IPS-20b (cell line): Measurements from ENCODE around the gene SPACA6.

Experiments
- H3K27ac ChIP-seq: one replicate; pipeline ENCODE4 v1.5.1; 2013; ENCODE audit warnings: low read length
- H3K27me3 ChIP-seq: 2 replicates; pipeline ENCODE4 v1.6.1; 2013; ENCODE audit warnings: mild to moderate bottlenecking, low read length, inconsistent platforms; ENCODE audit not compliant: insufficient read depth
- H3K36me3 ChIP-seq: 2 replicates; pipeline ENCODE4 v1.6.1; 2013; ENCODE audit warnings: low read depth, mild to moderate bottlenecking, inconsistent platforms, low read length, moderate library complexity; ENCODE audit not compliant: insufficient read depth
- H3K4me1 ChIP-seq: 2 replicates; pipeline ENCODE4 v1.6.1; 2013; ENCODE audit warnings: mild to moderate bottlenecking, control low read depth, inconsistent platforms, low read length, moderate library complexity; ENCODE audit not compliant: insufficient read depth
- H3K4me3 ChIP-seq: 2 replicates; pipeline ENCODE4 v1.5.1; 2013; ENCODE audit warnings: mild to moderate bottlenecking, low read length, inconsistent platforms
- H3K9ac ChIP-seq: 2 replicates; pipeline ENCODE4 v1.6.1; 2013; ENCODE audit warnings: low read depth, mild to moderate bottlenecking, inconsistent platforms, low read length, moderate library complexity
- H3K9me3 ChIP-seq: 2 replicates; pipeline ENCODE4 v1.6.1; 2013; ENCODE audit warnings: mild to moderate bottlenecking, low read depth, low read length, inconsistent platforms; ENCODE audit not compliant: insufficient read depth

SPACA6 gene

GRCh38 chr19:51698296-51698695 is 5.2 kb downstream of the SPACA6 start:
- Histone ChIP-seq H3K9me3 (no peaks in the 10 kb centered on the region), H3K27me3 (peaks cover 4% of the 10 kb centered on the region; the same call in 1 of the 2 replicates), H3K4me3 (no peak overlapping the region), H3K27ac (no peak overlapping the region), H3K9ac (no peak overlapping the region), H3K4me1 (peaks cover 8% of the 10 kb centered on the region; the same call in 1 of the 2 replicates), H3K36me3 (peaks cover 12% of the 10 kb centered on the region)

- no peak overlapping the region for H3K9ac ChIP-seq
- no peak overlapping the region for H3K27ac ChIP-seq
- no peak overlapping the region for H3K4me3 ChIP-seq
- H3K27me3 ChIP-seq = peaks cover 7% of the 10 kb centered on the region; the same call in 1 of the 2 replicates
- H3K9me3 ChIP-seq = no peaks in the 10 kb centered on the region
- H3K4me1 ChIP-seq = peaks cover 8% of the 10 kb centered on the region; the same call in 1 of the 2 replicates
- H3K36me3 ChIP-seq = peaks cover 10% of the 10 kb centered on the region
Observed at GRCh38 chr19:51699170-51699569, 6.0 kb downstream of the SPACA6 start.

- Histone ChIP-seq H3K27me3 (peaks cover 7% of the 10 kb centered on the region; the same call in 1 of the 2 replicates), H3K4me1 (peaks cover 8% of the 10 kb centered on the region; the same call in 1 of the 2 replicates), H3K9me3 (no peaks in the 10 kb centered on the region), H3K4me3 (peak overlapping the region; percentile 82; the same call in 1 of the 2 replicates), H3K36me3 (peaks cover 18% of the 10 kb centered on the region), H3K9ac (peak overlapping the region; percentile 43; the same call in 1 of the 2 replicates), H3K27ac (peak overlapping the region; percentile 49)
Observed at GRCh38 chr19:51701468-51702100, 8.5 kb downstream of the SPACA6 start.

- H3K27me3 ChIP-seq = peaks cover 7% of the 10 kb centered on the region; the same call in 1 of the 2 replicates
- H3K36me3 ChIP-seq = peaks cover 18% of the 10 kb centered on the region
- peak overlapping the region; percentile 49 for H3K27ac ChIP-seq
- H3K4me1 ChIP-seq = peaks cover 8% of the 10 kb centered on the region; the same call in 1 of the 2 replicates
- no peaks in the 10 kb centered on the region for H3K9me3 ChIP-seq
- peak overlapping the region; percentile 82 for H3K4me3 ChIP-seq
- peak overlapping the region; percentile 47; the same call in 1 of the 2 replicates for H3K9ac ChIP-seq
Observed at GRCh38 chr19:51702103-51702824, 9.1 kb downstream of the SPACA6 start.

- Histone ChIP-seq H3K9me3 (no peaks in the 10 kb centered on the region), H3K27ac (no peak overlapping the region), H3K27me3 (peaks cover 7% of the 10 kb centered on the region; the same call in 1 of the 2 replicates), H3K9ac (peak overlapping the region; percentile 47; the same call in 1 of the 2 replicates), H3K36me3 (peaks cover 13% of the 10 kb centered on the region), H3K4me3 (peak overlapping the region; percentile 82), H3K4me1 (peaks cover 8% of the 10 kb centered on the region; the same call in 1 of the 2 replicates)
Observed at GRCh38 chr19:51702825-51703574, 9.9 kb downstream of the SPACA6 start.

GRCh38 chr19:51703575-51704515 is 10.7 kb downstream of the SPACA6 start:
- Histone ChIP-seq H3K27ac (no peak overlapping the region), H3K27me3 (peaks cover 7% of the 10 kb centered on the region; the same call in 1 of the 2 replicates)

GRCh38 chr19:51704626-51705025 is 11.5 kb downstream of the SPACA6 start:
- peaks cover 8% of the 10 kb centered on the region; the same call in 1 of the 2 replicates for H3K4me1 ChIP-seq
- peaks cover 13% of the 10 kb centered on the region for H3K36me3 ChIP-seq
- peaks cover 8% of the 10 kb centered on the region; the same call in 1 of the 2 replicates for H3K27me3 ChIP-seq
- H3K9me3 ChIP-seq = no peaks in the 10 kb centered on the region
- H3K4me3 ChIP-seq = peak overlapping the region; percentile 82
- peak overlapping the region; percentile 89; the same call in 1 of the 2 replicates for H3K9ac ChIP-seq
- H3K27ac ChIP-seq = no peak overlapping the region

More at GRCh38 chr19:51703575-51704515, 10.7 kb downstream of the SPACA6 start:
- Histone ChIP-seq H3K36me3 (peaks cover 13% of the 10 kb centered on the region), H3K9me3 (no peaks in the 10 kb centered on the region), H3K4me1 (peaks cover 8% of the 10 kb centered on the region; the same call in 1 of the 2 replicates), H3K9ac (peak overlapping the region; percentile 89), H3K4me3 (peak overlapping the region; percentile 82)

- peaks cover 23% of the 10 kb centered on the region for H3K27me3 ChIP-seq
- peaks cover 8% of the 10 kb centered on the region; the same call in 1 of the 2 replicates for H3K4me1 ChIP-seq
- H3K4me3 ChIP-seq = no peak overlapping the region
- H3K9me3 ChIP-seq = no peaks in the 10 kb centered on the region
- no peak overlapping the region for H3K9ac ChIP-seq
- no peak overlapping the region for H3K27ac ChIP-seq
- peaks cover 13% of the 10 kb centered on the region for H3K36me3 ChIP-seq
Observed at GRCh38 chr19:51706296-51706695, 13.2 kb downstream of the SPACA6 start.

GRCh38 chr19:51706885-51707284 is 13.8 kb downstream of the SPACA6 start:
- no peak overlapping the region for H3K27ac ChIP-seq
- H3K4me3 ChIP-seq = no peak overlapping the region
- H3K9ac ChIP-seq = no peak overlapping the region
- H3K4me1 ChIP-seq = peaks cover 5% of the 10 kb centered on the region; the same call in 1 of the 2 replicates
- peaks cover 13% of the 10 kb centered on the region for H3K36me3 ChIP-seq
- H3K9me3 ChIP-seq = no peaks in the 10 kb centered on the region
- H3K27me3 ChIP-seq = peaks cover 25% of the 10 kb centered on the region

- H3K4me1 ChIP-seq = no peaks in the 10 kb centered on the region
- H3K9ac ChIP-seq = no peak overlapping the region
- no peak overlapping the region for H3K27ac ChIP-seq
- peaks cover 18% of the 10 kb centered on the region for H3K27me3 ChIP-seq
- peaks cover 13% of the 10 kb centered on the region for H3K36me3 ChIP-seq
- no peak overlapping the region for H3K4me3 ChIP-seq
- no peaks in the 10 kb centered on the region for H3K9me3 ChIP-seq
Observed at GRCh38 chr19:51708811-51709210, 15.7 kb downstream of the SPACA6 start.
